Measurements from ENCODE around the gene INPP5D. TPM values are rescaled to one million over a fixed set of nuclear protein-coding genes. Genes with fewer than 3 reads are reported as not detected.

INPP5D gene
- total RNA-seq, 4 donors from 2014 or later: 26.6 to 40.6 (median 27.0) TPM

DNA sequence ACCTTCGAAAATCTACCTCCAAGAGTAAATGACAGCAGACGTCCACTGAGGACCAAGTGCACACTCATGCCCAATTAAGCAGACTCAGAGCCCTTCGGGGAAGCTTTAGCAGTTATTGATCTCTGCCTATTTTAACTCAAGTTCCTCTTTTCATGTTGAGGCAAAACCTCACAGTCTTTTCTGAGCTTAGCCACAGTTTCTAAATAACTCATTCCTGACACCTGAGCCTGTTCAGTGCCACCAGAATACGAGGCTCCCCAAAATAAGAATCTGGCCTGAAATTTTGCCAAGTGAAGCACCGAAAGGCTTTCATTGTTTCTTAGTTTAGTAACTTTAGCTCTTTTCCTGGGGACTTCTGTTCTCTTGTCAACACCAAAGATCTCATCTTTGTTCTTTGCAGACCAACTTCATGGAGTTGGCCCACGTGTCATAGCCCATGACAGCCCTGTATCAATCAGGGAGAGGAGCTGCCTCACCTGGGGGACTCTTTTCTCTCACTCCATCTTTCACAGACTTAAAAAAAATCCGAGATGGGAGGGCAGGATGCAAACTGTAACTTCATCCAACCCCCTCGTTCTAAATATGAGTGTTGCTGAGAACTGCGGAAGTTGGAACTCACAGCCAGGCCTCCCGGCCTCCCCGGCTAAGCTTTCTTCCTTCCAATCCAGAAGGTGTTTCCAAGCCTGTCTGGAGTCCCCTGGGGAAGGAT lies 22.2 kb downstream of the INPP5D start:
- TF ChIP-seq, protein P1, sequence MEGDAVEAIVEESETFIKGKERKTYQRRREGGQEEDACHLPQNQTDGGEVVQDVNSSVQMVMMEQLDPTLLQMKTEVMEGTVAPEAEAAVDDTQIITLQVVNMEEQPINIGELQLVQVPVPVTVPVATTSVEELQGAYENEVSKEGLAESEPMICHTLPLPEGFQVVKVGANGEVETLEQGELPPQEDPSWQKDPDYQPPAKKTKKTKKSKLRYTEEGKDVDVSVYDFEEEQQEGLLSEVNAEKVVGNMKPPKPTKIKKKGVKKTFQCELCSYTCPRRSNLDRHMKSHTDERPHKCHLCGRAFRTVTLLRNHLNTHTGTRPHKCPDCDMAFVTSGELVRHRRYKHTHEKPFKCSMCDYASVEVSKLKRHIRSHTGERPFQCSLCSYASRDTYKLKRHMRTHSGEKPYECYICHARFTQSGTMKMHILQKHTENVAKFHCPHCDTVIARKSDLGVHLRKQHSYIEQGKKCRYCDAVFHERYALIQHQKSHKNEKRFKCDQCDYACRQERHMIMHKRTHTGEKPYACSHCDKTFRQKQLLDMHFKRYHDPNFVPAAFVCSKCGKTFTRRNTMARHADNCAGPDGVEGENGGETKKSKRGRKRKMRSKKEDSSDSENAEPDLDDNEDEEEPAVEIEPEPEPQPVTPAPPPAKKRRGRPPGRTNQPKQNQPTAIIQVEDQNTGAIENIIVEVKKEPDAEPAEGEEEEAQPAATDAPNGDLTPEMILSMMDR (IDR thresholded peaks at IDR 0.05; ENCODE audit: low read depth): no peak

DNA sequence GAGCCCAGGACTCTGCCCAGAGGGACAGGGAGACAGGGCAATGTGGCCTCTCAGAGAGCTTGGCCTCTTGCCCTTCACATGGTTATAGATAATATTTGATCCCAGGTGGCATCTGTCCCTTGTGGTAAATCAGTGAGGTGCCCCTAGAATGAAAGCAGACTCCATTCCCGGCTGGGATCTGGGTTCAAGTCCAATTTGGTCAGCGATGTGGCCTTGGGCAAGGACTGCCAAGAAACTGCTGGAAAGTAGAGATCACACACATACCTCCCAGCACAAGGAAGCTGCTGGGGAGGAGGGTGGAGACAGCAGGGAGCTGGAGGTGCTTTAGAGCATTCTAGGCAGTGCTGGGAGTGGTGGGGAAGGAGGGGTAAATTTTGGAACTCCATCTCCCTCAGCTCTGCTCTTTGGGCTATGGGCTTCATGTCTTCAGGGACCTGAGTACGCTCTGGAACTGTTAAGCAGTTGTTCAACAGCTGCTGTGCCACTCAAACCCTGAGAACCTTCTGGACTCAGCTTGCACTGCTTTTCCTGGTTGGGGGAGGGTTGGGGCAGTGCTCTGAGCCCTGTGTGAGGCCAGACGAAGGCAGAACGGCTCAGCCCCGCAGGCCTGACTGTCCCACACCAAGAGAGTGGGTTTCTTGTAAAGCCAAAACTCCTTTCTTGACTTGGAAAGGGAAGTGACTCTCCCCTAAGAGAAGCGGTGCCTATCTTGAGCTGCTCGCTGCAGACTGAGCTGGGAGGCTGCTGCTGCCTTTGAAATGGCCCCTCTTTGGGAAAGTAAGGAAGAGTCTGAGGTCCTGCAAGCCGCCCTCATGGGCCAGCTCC lies 23.0 kb downstream of the INPP5D start:
- TF ChIP-seq, protein P1 (IDR thresholded peaks at IDR 0.05; ENCODE audit: low read depth): no peak

DNA sequence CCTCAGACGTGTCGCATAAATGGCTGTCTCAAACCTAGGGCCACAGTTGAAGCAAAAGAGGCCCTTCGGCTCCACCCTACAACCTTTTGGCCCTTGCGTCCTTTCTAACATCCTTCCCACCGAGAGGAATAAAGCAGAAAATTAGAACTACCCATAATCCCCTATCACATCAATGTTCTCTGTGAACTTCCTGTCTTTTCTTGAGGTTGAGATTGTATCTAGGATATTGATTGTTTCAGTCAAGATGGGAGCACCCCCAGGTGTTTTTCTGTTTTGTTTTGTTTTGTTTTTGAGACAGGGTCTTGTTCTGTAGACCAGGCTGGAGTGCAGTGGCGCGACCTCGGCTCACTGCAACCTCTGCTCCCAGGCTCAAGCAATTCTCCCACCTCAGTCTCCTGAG lies 23.6 kb downstream of the INPP5D start:
- TF ChIP-seq, protein P1 (IDR thresholded peaks at IDR 0.05; ENCODE audit: low read depth): no peak

DNA sequence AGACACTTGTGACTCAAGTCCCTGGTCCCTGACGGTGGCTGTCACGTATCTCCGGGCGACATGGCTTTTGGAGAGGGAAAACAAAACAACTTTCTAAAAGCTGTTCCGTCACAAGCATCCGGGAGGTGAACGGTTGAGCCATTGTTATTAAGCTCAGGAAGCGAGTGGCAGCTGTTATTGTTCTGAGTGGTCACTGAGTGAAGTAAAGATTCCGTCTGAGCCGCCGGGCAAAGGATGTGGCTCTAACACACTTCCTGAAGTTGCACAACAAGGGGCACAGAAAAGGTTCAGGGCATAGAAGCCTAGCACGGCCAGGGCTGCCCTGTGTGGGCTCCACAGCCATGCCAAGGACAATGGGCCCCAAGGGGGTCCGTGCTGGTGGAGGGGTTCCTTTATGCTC lies 24.3 kb downstream of the INPP5D start:
- TF ChIP-seq, protein P1 (IDR thresholded peaks at IDR 0.05; ENCODE audit: low read depth): no peak

DNA sequence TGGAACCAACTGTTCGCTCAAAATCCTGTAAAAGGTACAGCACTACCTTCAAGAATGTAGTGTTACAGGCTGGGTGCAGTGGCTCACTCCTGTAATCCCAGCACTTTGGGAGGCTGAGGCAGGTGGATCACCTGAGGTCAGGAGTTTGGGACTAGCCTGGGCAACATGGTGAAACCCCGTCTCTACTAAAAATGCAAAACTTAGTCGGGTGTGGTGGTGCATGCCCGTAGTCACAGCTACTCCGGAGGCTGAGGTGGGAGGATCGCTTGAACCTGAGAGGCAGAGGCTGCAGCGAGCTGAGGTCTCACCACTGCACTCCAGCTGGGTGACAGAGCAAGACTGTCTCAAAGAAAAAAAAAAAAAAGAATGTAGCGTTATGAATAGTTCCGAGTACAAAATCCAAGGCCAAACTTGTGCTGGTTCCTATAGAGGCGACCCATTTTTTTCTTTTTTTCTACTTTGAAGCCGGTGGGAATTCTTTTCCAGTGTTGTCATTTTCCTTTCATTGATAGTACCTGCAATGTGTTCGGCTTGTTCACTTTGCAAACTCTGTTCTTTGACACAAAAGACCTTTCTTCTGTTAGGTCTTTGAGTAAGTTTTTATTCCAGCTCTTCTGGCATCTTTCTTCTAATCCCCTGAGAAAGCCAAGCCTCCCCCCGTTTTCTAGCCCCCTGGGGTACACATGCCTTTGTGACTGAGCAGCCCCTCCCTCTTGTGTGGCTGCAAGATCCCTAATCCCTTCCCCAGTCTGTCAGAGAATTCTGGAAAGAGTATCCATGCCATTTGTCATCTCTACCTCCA lies 25.1 kb downstream of the INPP5D start:
- TF ChIP-seq, protein P1 (IDR thresholded peaks at IDR 0.05; ENCODE audit: low read depth): no peak

DNA sequence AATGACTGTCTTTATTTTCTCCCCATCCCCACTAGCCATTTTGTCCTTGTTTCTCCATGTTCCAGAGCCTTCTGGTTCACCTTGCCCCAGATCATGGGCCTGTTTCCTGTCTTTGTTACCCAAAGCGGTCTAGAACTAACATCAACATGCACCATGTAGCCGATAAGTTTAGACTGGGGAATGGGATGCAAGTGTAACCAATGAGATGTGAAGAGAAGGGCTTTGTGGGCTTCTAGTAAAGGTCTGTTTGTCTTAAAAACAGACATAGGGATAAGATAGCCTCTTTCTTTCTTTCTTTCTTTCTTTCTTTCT lies 25.7 kb downstream of the INPP5D start:
- TF ChIP-seq, protein P1 (IDR thresholded peaks at IDR 0.05; ENCODE audit: low read depth): no peak

DNA sequence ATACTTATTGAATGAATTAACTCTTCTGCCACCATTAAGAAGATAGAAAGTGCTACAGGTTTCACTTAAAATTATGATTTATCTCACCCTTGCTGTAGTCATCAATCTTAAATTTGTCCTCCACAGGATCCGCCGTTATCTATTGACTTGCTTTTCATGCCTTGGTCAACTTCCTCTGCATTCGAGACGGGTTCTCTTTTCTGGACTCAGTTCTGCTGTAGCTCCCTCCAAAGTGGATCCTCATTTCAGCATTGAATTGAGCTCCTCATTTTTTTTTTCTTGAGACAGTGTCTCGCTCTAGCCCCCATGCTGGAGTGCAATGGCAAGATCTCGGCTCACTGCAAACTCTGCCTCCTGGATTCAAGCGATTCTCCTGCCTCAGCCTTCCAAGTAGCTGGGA lies 27.6 kb downstream of the INPP5D start:
- TF ChIP-seq, protein P1 (IDR thresholded peaks at IDR 0.05; ENCODE audit: low read depth): no peak
